H54 (cell line): ENCODE measurements around the gene EIF4G3.
A peak's percentile ranks its signal among the peaks of the same experiment; 100 is the strongest.

Experiments used
- DNase-seq: peaks from one replicate; pipeline ENCODE4 v3.0.0; 2011; ENCODE audit warnings: low spot score, mixed read lengths; ENCODE audit not compliant: insufficient read length
- FAIRE-seq: peaks from 3 replicates; lab custom pipeline; 2011; peaks lifted over from hg19 to GRCh38; lab: Jason Lieb, UNC
- POLR2A ChIP-seq: IDR thresholded peaks from 2 replicates; pipeline ENCODE4 v1.6.1; 2011; ENCODE audit warnings: low read depth, mild to moderate bottlenecking, low read length

Gene EIF4G3

DNA sequence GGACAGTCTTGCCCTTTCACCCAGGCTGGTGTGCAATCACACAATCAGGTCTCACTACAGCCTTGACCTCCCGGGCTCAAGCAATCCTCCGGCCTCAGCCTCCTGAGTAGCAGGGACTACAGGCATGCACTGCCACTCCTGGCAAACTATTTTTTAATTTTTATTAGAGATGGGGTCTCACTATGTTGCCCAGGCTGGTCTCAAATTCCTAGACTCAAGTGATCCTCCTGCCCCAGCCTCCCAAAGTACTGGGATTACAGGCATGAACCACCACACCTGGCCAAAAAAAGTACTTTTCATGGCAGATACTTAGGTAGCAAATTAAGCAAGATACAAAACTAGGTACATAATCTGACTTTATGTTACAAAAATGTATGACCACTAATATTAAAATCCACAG, 8.3 kb downstream of the EIF4G3 start:
- no peak for TF ChIP-seq POLR2A
- FAIRE-seq, result no peak
- DNase-seq, result no peak

DNA sequence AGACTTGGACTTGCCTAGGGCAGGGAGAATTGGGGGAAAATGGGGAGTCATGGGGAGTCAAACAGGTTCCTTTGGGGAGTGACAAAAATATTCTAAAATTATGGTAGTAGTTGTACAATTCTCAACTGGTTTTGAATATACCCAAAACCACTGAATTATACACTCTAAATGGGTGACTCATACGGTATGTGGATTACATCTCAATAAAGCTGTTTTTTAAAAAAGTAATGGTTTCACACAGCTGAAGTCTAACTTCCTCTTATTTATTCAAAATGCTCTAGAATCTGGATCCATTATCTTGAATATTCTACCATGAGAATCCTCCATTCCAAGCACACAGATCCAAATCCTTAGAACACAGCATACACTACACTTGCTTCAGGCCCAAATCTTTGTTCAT, 11.1 kb downstream of the EIF4G3 start:
- no peak for FAIRE-seq
- DNase-seq, result no peak
- TF ChIP-seq POLR2A, result no peak

DNA sequence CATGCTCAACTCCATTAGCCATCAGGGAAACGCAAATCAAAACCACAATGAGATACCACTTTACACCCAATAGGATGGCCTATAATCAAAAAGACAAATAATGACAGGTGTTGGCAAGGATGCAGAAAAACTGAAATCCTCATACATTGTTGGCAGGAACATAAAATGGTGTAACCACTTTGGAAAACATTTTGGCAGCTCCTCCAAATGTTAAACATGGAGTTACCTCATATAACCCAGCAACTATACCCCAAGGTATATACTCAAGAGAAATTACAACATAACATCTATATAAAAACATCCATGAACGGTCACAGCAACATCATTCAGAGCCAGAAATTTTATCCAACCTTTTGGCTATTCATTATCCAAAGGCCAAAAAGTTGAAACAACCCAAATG, 11.6 kb downstream of the EIF4G3 start:
- TF ChIP-seq POLR2A, result no peak
- no peak for DNase-seq
- FAIRE-seq, result no peak

DNA sequence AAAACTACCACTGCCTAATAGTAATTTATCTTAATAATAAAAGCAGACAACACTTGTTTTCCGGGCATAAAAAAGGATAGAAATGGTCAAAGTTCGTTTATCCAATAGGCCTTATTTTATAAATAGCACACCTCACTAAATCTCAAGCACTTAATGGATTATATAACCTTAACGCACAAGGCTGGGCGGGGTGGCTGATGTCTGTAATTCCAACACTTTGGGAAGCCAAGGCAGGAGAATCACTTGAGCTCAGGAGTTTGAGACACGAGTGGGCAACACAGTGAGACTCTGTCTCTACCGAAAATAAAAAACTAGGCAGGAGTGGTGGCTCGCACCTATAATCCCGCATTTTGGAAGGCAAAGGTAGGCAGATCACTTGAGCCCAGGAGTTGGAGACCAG, 12.4 kb downstream of the EIF4G3 start:
- no peak for FAIRE-seq
- no peak for DNase-seq
- TF ChIP-seq POLR2A, result no peak

DNA sequence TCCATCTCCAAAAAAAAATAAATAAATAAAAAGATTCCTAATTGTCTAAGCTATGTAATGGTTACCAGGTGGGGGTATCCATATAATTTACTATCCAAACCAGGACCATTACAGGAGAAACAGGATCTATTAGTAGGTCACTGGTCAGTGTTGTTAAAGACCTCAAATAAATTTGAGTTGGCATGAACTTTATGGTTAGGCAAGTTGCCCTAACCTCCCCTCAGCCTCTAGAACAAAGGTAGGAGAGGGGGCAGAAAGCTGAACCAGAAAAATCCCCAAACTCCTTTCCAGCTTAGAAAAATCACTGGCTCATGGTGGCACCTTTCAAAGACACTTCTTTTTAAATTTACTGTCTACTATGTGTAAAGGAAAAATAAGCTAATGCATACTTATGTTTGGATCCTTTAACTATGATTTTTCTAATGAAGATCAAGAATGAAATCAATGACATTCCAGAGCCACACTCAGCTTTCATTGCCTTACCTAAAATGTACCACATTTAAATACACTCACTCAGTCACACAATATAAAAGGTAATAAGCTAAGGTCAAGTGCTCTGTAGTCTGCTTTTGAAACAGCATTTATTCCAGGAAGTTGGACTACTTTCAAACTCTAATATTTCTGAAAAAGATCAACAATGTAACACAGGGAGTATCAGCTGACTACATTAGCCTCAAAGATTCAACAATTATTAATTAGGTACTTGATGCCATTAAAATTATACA, 13.8 kb downstream of the EIF4G3 start:
- FAIRE-seq (no peak), DNase-seq (no peak)
- no peak for TF ChIP-seq POLR2A

DNA sequence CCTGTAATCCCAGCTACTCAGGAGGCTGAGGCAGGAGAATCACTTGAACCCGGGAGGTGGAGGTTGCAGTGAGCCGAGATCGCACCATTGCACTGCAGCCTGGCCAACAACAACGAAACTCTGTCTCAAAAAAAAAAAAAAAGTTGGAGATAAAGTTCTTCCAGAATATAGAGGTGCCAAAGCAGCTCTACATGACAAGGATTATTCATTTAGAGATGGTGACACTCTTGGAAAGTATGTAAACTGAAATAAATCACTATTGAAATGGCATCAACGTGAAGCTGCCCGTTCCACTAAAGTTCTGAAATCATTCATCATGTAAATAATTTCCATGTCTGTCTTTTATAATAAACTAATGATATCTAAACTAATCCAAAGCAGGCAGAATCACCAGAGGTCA, 14.9 kb downstream of the EIF4G3 start:
- FAIRE-seq, result no peak
- no peak for TF ChIP-seq POLR2A
- DNase-seq, result no peak

DNA sequence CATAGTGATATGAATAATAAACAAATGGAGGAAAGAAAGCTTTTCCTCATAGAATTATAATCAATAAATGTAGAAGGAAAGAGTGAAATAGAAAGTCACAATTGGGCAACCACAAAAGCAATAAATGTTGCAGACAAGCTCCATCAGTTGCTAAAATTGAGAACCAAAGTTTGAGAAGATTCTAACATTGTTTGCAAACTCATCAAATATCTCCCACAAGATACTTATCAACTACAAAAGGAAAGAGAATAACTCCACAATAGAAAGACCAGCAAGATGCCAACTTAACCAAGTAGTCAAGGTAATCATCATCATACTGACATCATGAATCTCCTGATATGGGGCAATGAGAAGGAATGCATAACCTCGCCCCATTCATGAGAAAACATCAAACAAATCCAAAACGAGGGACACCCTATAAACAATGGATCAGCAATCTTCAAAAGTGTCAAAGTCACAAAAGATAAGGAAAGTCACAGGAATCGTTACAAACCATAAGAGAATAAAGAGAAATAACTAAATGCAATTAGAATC, 16.4 kb downstream of the EIF4G3 start:
- DNase-seq (no peak), FAIRE-seq (no peak)
- no peak for TF ChIP-seq POLR2A

DNA sequence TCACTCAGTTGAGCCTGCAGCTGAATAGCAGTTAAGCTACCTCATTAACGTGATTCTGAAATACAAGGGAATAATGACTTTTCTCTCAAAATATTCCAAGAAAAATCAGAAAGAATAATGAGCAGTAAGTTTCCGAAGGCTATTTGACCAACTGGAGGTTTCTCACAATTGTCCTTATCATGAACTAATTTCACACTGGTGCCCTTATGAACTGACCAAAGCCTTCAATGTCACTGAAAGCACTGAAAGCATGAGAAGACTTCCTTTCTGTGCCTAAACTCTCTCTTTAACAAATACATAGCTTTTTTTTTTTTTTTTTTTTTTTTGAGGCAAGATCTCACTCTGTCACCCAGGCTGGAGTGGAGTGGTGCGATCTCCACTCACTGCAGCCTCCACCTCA, 18.8 kb downstream of the EIF4G3 start:
- no peak for FAIRE-seq
- no peak for TF ChIP-seq POLR2A
- no peak for DNase-seq

DNA sequence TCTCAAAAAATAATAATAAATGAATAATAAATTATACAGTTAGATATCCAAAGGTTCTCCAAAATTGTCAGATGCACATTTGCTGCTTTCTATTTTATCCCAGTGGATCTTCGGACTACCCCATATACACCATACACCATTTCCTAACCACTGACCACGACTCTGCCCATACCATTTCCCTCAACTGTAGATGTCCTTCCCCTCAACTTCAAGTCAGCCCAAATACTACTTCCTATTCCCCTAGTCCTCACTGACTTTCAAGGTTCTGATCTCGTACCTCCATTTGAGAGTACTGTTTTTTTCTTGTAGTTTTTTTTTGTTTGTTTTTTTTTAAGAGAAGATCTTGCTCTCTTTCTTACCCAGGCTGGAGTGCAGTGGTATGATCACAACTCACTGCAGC, 19.6 kb downstream of the EIF4G3 start:
- no peak for TF ChIP-seq POLR2A
- FAIRE-seq, result no peak
- no peak for DNase-seq

DNA sequence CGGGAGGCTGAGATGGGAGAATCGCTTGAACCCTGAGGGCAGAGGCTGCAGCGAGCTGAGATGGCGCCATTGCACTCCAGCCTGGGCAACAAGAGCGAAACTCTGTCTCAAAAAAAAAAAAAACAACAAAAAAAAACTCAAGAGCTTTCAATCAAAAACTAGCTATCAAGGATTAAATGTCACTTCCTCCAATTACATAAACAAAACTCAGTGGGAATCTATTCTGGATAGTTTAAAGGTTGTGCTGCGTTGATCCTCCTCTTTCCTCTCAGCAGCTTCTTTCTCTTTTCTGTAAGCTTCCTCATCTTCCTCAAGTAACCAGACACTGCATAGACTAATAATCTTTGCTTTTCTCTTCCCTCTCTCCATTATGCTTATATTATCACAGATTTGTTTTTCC, 20.7 kb downstream of the EIF4G3 start:
- no peak for TF ChIP-seq POLR2A
- FAIRE-seq (no peak), DNase-seq (no peak)

DNA sequence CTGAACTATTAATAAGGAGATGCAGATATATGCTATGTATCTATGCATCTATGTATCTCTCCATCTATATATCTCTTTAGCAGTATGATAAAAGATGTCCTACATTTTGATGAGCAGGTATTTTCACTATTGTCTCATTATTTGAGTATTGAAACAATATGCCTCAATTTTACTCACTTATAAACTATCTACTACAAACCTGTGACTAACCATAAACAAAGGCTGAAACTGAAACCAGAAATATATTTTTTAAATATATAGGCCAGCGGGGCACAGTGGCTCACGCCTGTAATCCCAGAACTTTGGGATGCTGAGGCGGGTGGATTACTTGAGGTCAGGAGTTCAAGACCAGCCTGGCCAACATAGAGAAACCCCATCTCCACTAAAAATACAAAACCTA, 22.0 kb downstream of the EIF4G3 start:
- DNase-seq, result no peak
- no peak for TF ChIP-seq POLR2A
- no peak for FAIRE-seq

DNA sequence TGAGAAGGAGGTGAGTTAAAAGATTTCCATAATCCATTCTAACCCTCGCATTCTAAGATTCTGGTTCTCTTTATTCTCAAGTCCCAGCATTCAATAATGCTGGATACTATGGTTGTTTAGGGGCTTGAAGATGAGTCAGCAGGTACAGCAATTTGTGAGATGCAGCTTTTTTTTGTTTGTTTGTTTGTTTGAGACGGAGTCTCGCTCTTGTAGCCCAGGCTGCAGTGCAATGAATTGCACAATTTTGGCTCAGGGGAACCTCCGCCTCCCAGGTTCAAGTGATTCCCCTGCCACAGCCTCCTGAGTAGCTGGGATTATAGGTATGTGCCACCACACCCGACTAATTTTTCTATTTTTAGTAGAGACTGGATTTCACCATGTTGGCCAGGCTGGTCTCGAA, 23.3 kb downstream of the EIF4G3 start:
- TF ChIP-seq POLR2A, result no peak
- FAIRE-seq, result no peak
- DNase-seq, result no peak

DNA sequence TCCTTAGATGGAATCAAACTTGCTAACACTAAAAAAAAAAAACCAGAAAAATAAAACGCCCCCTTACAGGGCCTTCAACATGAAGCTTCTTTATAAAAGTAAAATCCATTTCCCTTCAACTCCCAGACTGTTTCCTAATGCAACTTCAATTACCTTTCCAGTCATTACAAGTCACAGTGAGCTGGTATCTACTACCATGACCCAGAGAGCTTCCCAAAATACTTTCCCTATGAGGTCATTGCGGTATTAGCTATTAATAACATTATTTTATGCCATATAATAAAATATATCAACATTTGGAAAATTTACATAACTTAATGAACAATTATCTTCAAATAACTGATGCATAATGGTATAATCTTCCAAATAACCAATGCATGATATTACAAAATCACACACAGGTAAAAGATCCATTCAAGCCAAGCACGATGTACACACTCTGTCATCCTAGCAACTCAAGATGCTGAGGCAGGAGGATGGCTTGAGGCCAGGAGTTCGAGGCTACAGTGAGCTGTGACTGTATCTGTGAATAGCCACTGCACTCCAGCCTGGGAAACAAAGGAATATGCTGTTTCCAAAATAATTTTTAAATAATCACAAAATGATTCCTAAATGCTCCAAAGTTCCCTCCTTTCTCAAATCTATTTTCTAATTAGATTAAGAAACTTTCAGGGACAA, 24.1 kb downstream of the EIF4G3 start:
- FAIRE-seq (peak; percentile 86), DNase-seq (no peak)
- no peak for TF ChIP-seq POLR2A

DNA sequence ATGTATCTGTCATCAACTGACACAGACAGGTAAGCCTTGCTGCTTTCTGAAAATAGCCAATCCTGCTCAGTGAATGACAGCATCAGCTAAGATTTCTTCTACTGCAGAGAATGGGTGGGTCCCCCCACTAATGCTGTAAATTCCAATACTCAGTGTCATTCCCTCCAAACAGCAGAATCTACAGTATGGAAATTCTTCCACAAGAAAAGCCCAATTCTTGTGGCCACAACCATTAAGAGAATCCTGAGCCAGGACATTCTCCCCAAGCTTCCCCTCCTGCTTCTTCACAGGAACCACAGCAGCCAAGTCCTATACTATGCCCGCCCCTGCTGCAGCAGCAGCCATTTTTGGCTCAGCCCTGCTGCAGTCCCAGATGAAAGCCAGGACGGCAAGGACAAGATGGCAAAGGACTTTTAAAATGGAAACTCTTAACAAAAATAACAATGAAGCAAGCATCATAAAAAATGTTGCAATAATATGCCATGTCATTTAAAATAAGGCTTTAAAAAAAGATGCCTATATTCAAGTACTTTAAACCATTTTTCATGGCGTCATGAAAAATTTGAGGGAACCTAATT, 26.8 kb downstream of the EIF4G3 start:
- TF ChIP-seq POLR2A, result no peak
- FAIRE-seq, result peak; percentile 97
- DNase-seq, result peak; percentile 26
